CD14-positive monocyte (primary cell): ENCODE data around the gene AFF3. TPM values are rescaled to one million over a fixed set of nuclear protein-coding genes. Genes with fewer than 3 reads are reported as not detected.

ENCODE experiments used
- DNase-seq, 3 donors: peaks; one replicate each; pipeline ENCODE4 v3.0.0-alpha.2; 2011 to 2022
- H2AFZ ChIP-seq: 2 replicates; pipeline ENCODE4 v1.6.0; 2012; ENCODE audit warnings: mild to moderate bottlenecking, low read depth, low read length, inconsistent platforms; ENCODE audit not compliant: insufficient read depth, poor library complexity, severe bottlenecking
- H3K27ac ChIP-seq, 2 donors: 1 replicate in 1 of 2; 2 replicates in 1 of 2; pipeline ENCODE4 v1.5.1; 2012 to 2013; ENCODE audit warnings: low read length in 2 of 2, control low read depth in 1 of 2, inconsistent platforms in 1 of 2, low read depth in 1 of 2, mild to moderate bottlenecking in 1 of 2
- H3K27me3 ChIP-seq, 2 donors: one replicate each; pipeline versions ENCODE4 v1.6.0 to v1.6.1; 2011 to 2013; ENCODE audit warnings: low read length in 2 of 2; ENCODE audit not compliant: control insufficient read depth in 2 of 2, insufficient read depth in 2 of 2
- H3K36me3 ChIP-seq, 2 donors: replicated peaks in 1 of 2; 1 replicate in 1 of 2; 2 replicates in 1 of 2; pipeline versions ENCODE4 v1.5.1 to v1.6.1; 2012 to 2013; ENCODE audit warnings: low read length in 2 of 2, control low read depth in 1 of 2, inconsistent platforms in 1 of 2, mild to moderate bottlenecking in 1 of 2; ENCODE audit not compliant: insufficient read depth in 2 of 2, control insufficient read depth in 1 of 2
- H3K4me1 ChIP-seq, 2 donors: 1 replicate in 1 of 2; 2 replicates in 1 of 2; pipeline versions ENCODE4 v1.5.1 to v1.6.1; 2012 to 2013; ENCODE audit warnings: low read length in 2 of 2, control low read depth in 1 of 2, inconsistent platforms in 1 of 2, mild to moderate bottlenecking in 1 of 2, moderate library complexity in 1 of 2; ENCODE audit not compliant: insufficient read depth in 2 of 2, control insufficient read depth in 1 of 2
- H3K4me2 ChIP-seq: replicated peaks from 2 replicates; pipeline ENCODE3; 2012; ENCODE audit warnings: low read length, moderate library complexity, mild to moderate bottlenecking; ENCODE audit not compliant: poor library complexity, severe bottlenecking; ENCODE audit errors: extremely low read depth
- H3K4me3 ChIP-seq, 3 experiments: fragments of 200-600 bp in 1 of 3; sonication (generic) in 1 of 3; replicated peaks in 1 of 3; 1 replicate in 2 of 3; 2 replicates in 1 of 3; pipeline ENCODE4 v1.5.1; 2011 to 2013; ENCODE audit warnings: low read length in 3 of 3, mild to moderate bottlenecking in 3 of 3, control low read depth in 2 of 3, low read depth in 2 of 3, inconsistent platforms in 1 of 3, moderate library complexity in 1 of 3
- H3K79me2 ChIP-seq: 2 replicates; pipeline ENCODE4 v1.6.0; 2012; ENCODE audit warnings: mild to moderate bottlenecking, control low read depth, inconsistent platforms, low read length, moderate library complexity; ENCODE audit not compliant: insufficient read depth
- H3K9ac ChIP-seq: 2 replicates; pipeline ENCODE4 v1.6.0; 2017; ENCODE audit warnings: low read length, mild to moderate bottlenecking; ENCODE audit not compliant: insufficient read depth, poor library complexity, severe bottlenecking
- H3K9me3 ChIP-seq, 2 donors: replicated peaks in 1 of 2; 1 replicate in 1 of 2; 2 replicates in 1 of 2; pipeline versions ENCODE4 v1.5.1 to v1.6.1; 2012 to 2013; ENCODE audit warnings: low read length in 2 of 2, control low read depth in 1 of 2; ENCODE audit not compliant: control insufficient read depth in 1 of 2, insufficient read depth in 1 of 2
- H4K20me1 ChIP-seq: 2 replicates; pipeline ENCODE4 v1.6.0; 2012; ENCODE audit warnings: mild to moderate bottlenecking, low read length, control low read depth, moderate library complexity; ENCODE audit not compliant: insufficient read depth
- H3K27ac Mint-ChIP-seq, 7 donors: one replicate each; pipeline ENCODE4 v1.8.0; 2020; ENCODE audit warnings: mild to moderate bottlenecking in 7 of 7, mixed read lengths in 7 of 7, moderate library complexity in 6 of 7, inconsistent platforms in 2 of 7
- H3K27me3 Mint-ChIP-seq, 3 donors: one replicate each; pipeline ENCODE4 v1.8.0; 2021 to 2022; ENCODE audit warnings: low read depth in 3 of 3, mild to moderate bottlenecking in 3 of 3, mixed read lengths in 3 of 3, moderate library complexity in 3 of 3, inconsistent platforms in 1 of 3
- H3K36me3 Mint-ChIP-seq, 2 donors: one replicate each; pipeline ENCODE4 v1.8.0; 2020; ENCODE audit warnings: mixed read lengths in 2 of 2, inconsistent platforms in 1 of 2, mild to moderate bottlenecking in 1 of 2
- H3K4me1 Mint-ChIP-seq: one replicate; pipeline ENCODE4 v1.8.0; 2020; ENCODE audit warnings: mild to moderate bottlenecking, mixed read lengths
- H3K4me3 Mint-ChIP-seq, 2 donors: one replicate each; pipeline ENCODE4 v1.8.0; 2020; ENCODE audit warnings: mild to moderate bottlenecking in 2 of 2, mixed read lengths in 2 of 2, moderate library complexity in 1 of 2
- H3K9me3 Mint-ChIP-seq, 7 donors: one replicate each; pipeline ENCODE4 v1.8.0; 2020 to 2022; ENCODE audit warnings: mixed read lengths in 7 of 7, mild to moderate bottlenecking in 6 of 7, moderate library complexity in 6 of 7, inconsistent platforms in 2 of 7
- CTCF ChIP-seq: fragments of 200-600 bp; IDR thresholded peaks from one replicate; pipeline ENCODE4 v1.8.0; 2022; ENCODE audit warnings: antibody characterized with exemption, mild to moderate bottlenecking
- WGBS: methylation state at CpG from one replicate; pipeline ENCODE4 v1.1.5; 2013; ENCODE audit warnings: missing lambda C conversion rate; ENCODE audit not compliant: insufficient coverage; 5-methylcytosine and 5-hydroxymethylcytosine counted together
- intact Hi-C, 2 donors: fragments of 100-400 bp; cut with micrococcal nuclease; formaldehyde crosslinking; loops; one replicate each; pipeline versions ENCODE4 v1.15.0 to v1.15.1; 2023
- polyA plus RNA-seq, 3 donors: library from polyadenylated mRNA; depleted of rRNA in 1 of 3; unstranded in 2 of 3; stranded (reverse) in 1 of 3; fragments of 300-500 nt in 2 of 3; fragments of >200 nt in 1 of 3; fragmentation: Illumina TruSeq in 2 of 3; gene quantifications; 1 replicate in 2 of 3; 2 replicates in 1 of 3; pipeline ENCODE4 v1.2.3, GENCODE V29; 2012 to 2021

AFF3 gene
- polyA plus RNA-seq, 3 donors: 0.17 to 4.1 (median 0.49) TPM

- H3K27ac Mint-ChIP-seq: no peak overlapping the region
- Histone ChIP-seq H3K36me3 (peaks cover 0 to 5% of the 10 kb centered on the region in 2 donors), H3K9ac (no peak overlapping the region), H3K79me2 (no peaks in the 10 kb centered on the region), H3K4me1 (peaks cover 5 to 8% of the 10 kb centered on the region in 2 donors), H3K27me3 (no peaks in the 10 kb centered on the region), H3K27ac (no peak overlapping the region), H4K20me1 (no peaks in the 10 kb centered on the region), H3K9me3 (peaks cover 6 to 18% of the 10 kb centered on the region in 2 donors), H3K4me3 (no peak overlapping the region), H3K4me2 (no peak overlapping the region), H2AFZ (no peak overlapping the region)
- peaks cover 18% of the 10 kb centered on the region for H3K4me1 Mint-ChIP-seq
- no peak overlapping the region for H3K4me3 Mint-ChIP-seq
- H3K9me3 Mint-ChIP-seq: peaks cover 16 to 32% (median 21%) of the 10 kb centered on the region in 7 donors
- H3K36me3 Mint-ChIP-seq: peaks cover 3 to 19% of the 10 kb centered on the region in 2 donors
- DNase-seq: no peak
- TF ChIP-seq CTCF: no peak
- H3K27me3 Mint-ChIP-seq: peaks cover 0 to 2% (median 0%) of the 10 kb centered on the region in 3 donors
- intact Hi-C loops: no loop called here
Observed at GRCh38 chr2:99794414-99794813, 348.0 kb downstream of the AFF3 start.

GRCh38 chr2:99793022-99793421 lies 349.4 kb downstream of the AFF3 start:
- H3K4me3 Mint-ChIP-seq: peak overlapping the region in 1 of 2 donors; percentile 32
- 80% methylated on average over 2 of the region's 8 CpGs for WGBS
- Histone ChIP-seq H3K36me3 (peaks cover 0 to 5% of the 10 kb centered on the region in 2 donors), H3K9ac (no peak overlapping the region), H3K9me3 (peaks cover 6 to 18% of the 10 kb centered on the region in 2 donors), H3K4me3 (no peak overlapping the region), H3K79me2 (no peaks in the 10 kb centered on the region), H2AFZ (no peak overlapping the region), H3K4me2 (no peak overlapping the region), H3K4me1 (peaks cover 13 to 18% of the 10 kb centered on the region in 2 donors), H3K27me3 (no peaks in the 10 kb centered on the region), H4K20me1 (no peaks in the 10 kb centered on the region), H3K27ac (peak overlapping the region in 1 of 2 donors; percentile 32)
- peaks cover 16 to 31% (median 21%) of the 10 kb centered on the region in 7 donors for H3K9me3 Mint-ChIP-seq
- H3K36me3 Mint-ChIP-seq: peaks cover 3 to 18% of the 10 kb centered on the region in 2 donors
- DNase-seq: no peak
- peaks cover 25% of the 10 kb centered on the region for H3K4me1 Mint-ChIP-seq
- intact Hi-C loops: no loop called here
- TF ChIP-seq CTCF: no peak
- H3K27me3 Mint-ChIP-seq: no peaks in the 10 kb centered on the region
- H3K27ac Mint-ChIP-seq: peak overlapping the region in 6 of 7 donors; percentile 30 to 79 (median 65)
